Common myeloid progenitor, CD34-positive (primary cell): ENCODE measurements around the gene MAP3K15.

Source experiments
- CTCF ChIA-PET: fragments of 350-600 bp; sonication (Branson Sonifier 250); formaldehyde crosslinking; loops from one replicate; lab custom pipeline; 2021; ENCODE audit warnings: antibody characterized with exemption; lab: Charles Lee
- POLR2A ChIA-PET: fragments of 350-600 bp; sonication (Branson Sonifier 250); formaldehyde crosslinking; loops from one replicate; lab custom pipeline; 2021; ENCODE audit warnings: antibody characterized with exemption; lab: Charles Lee
- DNase-seq, 3 donors: peaks; one replicate each; pipeline versions ENCODE4 v3.0.0 to v3.0.0-alpha.2; 2013
- H3K27ac ChIP-seq, 2 experiments: 1 replicate in 1 of 2; 2 replicates in 1 of 2; pipeline ENCODE4 v1.7.0; 2013; ENCODE audit warnings: inconsistent platforms in 2 of 2, low read length in 2 of 2, mild to moderate bottlenecking in 2 of 2, low read depth in 1 of 2, moderate library complexity in 1 of 2; ENCODE audit not compliant: severe bottlenecking in 2 of 2, insufficient read depth in 1 of 2, poor library complexity in 1 of 2
- H3K27me3 ChIP-seq, 5 experiments: replicated peaks in 2 of 5; 1 replicate in 3 of 5; 2 replicates in 2 of 5; pipeline versions ENCODE4 v1.6.1 to v1.7.0; 2013; ENCODE audit warnings: low read length in 4 of 5, mild to moderate bottlenecking in 2 of 5, moderate library complexity in 2 of 5, inconsistent platforms in 1 of 5; ENCODE audit not compliant: insufficient read depth in 5 of 5, control insufficient read depth in 4 of 5
- H3K36me3 ChIP-seq, 4 experiments: 1 replicate in 2 of 4; 2 replicates in 2 of 4; pipeline versions ENCODE4 v1.6.1 to v1.7.0; 2013; ENCODE audit warnings: low read length in 3 of 4, control low read depth in 1 of 4, mild to moderate bottlenecking in 1 of 4; ENCODE audit not compliant: control insufficient read depth in 4 of 4, insufficient read depth in 4 of 4
- H3K4me1 ChIP-seq, 4 experiments: 1 replicate in 3 of 4; 2 replicates in 1 of 4; pipeline versions ENCODE4 v1.6.1 to v1.7.1; 2013; ENCODE audit warnings: low read length in 3 of 4, mild to moderate bottlenecking in 3 of 4, control low read depth in 1 of 4, inconsistent platforms in 1 of 4, moderate library complexity in 1 of 4; ENCODE audit not compliant: control insufficient read depth in 4 of 4, insufficient read depth in 4 of 4; ENCODE audit errors: control extremely low read depth in 1 of 4
- H3K4me3 ChIP-seq, 7 experiments: 1 replicate in 4 of 7; 2 replicates in 3 of 7; pipeline versions ENCODE4 v1.5.1 to v1.7.0; 2013; ENCODE audit warnings: mild to moderate bottlenecking in 7 of 7, low read length in 6 of 7, moderate library complexity in 6 of 7, inconsistent platforms in 2 of 7, low read depth in 2 of 7, control low read depth in 1 of 7; ENCODE audit not compliant: insufficient read depth in 4 of 7, control insufficient read depth in 1 of 7; ENCODE audit errors: extremely low read depth in 1 of 7
- H3K9me3 ChIP-seq, 5 experiments: 1 replicate in 4 of 5; 2 replicates in 1 of 5; pipeline versions ENCODE4 v1.6.1 to v1.7.1; 2013; ENCODE audit warnings: low read length in 4 of 5, mild to moderate bottlenecking in 2 of 5, inconsistent platforms in 1 of 5, low read depth in 1 of 5, moderate library complexity in 1 of 5; ENCODE audit not compliant: control insufficient read depth in 4 of 5, insufficient read depth in 2 of 5; ENCODE audit errors: control extremely low read depth in 1 of 5
- WGBS: methylation state at CpG from one replicate; pipeline ENCODE4 v1.1.5; 2013; ENCODE audit not compliant: insufficient coverage; 5-methylcytosine and 5-hydroxymethylcytosine counted together

MAP3K15 gene

GRCh38 chrX:19360903-19361302 lies 154.4 kb downstream of the MAP3K15 start:
- Histone ChIP-seq H3K27me3 (no peaks in the 10 kb centered on the region), H3K4me1 (no peaks in the 10 kb centered on the region), H3K4me3 (no peak overlapping the region), H3K27ac (no peak overlapping the region), H3K9me3 (no peaks in the 10 kb centered on the region), H3K36me3 (peaks cover 0 to 53% (median 25%) of the 10 kb centered on the region in 4 experiments)
- POLR2A ChIA-PET = no interaction called here
- WGBS = 94% methylated on average over 6 of the region's 6 CpGs
- CTCF ChIA-PET = interaction anchor here (1.1 kb wide), 1 partner anchor 11 kb away, joined by 4 read pairs; no protein-coding TSS in a partner anchor
- DNase-seq = no peak

GRCh38 chrX:19358521-19358920 lies 156.8 kb downstream of the MAP3K15 start:
- Histone ChIP-seq H3K9me3 (no peaks in the 10 kb centered on the region), H3K4me1 (no peaks in the 10 kb centered on the region), H3K4me3 (no peak overlapping the region), H3K36me3 (peaks cover 0 to 71% (median 35%) of the 10 kb centered on the region in 4 experiments), H3K27me3 (no peaks in the 10 kb centered on the region), H3K27ac (no peak overlapping the region)
- ChIA-PET POLR2A (no interaction called here), CTCF (no interaction called here)
- DNase-seq = no peak
- WGBS = 91% methylated on average over 4 of the region's 7 CpGs

GRCh38 chrX:19354625-19355024 lies 160.7 kb downstream of the MAP3K15 start:
- Histone ChIP-seq H3K27ac (no peak overlapping the region), H3K9me3 (no peaks in the 10 kb centered on the region), H3K27me3 (no peaks in the 10 kb centered on the region), H3K4me1 (peaks cover 2 to 21% (median 13%) of the 10 kb centered on the region in 4 experiments), H3K4me3 (no peak overlapping the region), H3K36me3 (peaks cover 8 to 71% (median 35%) of the 10 kb centered on the region in 4 experiments)
- DNase-seq = no peak
- 97% methylated on average over 6 of the region's 6 CpGs for WGBS
- ChIA-PET CTCF (interaction anchor here (2.7 kb wide), 1 partner anchor 17 kb away, joined by 9 read pairs; no protein-coding TSS in a partner anchor), POLR2A (no interaction called here)

- peak in 2 of 3 donors; percentile 52 to 67 for DNase-seq
- Histone ChIP-seq H3K9me3 (no peaks in the 10 kb centered on the region), H3K4me3 (no peak overlapping the region), H3K36me3 (peaks cover 8 to 36% (median 18%) of the 10 kb centered on the region in 4 experiments), H3K4me1 (peaks cover 2 to 25% (median 13%) of the 10 kb centered on the region in 4 experiments), H3K27ac (peak overlapping the region; percentile 30 to 49), H3K27me3 (no peaks in the 10 kb centered on the region)
- ChIA-PET CTCF (interaction anchor here (1.9 kb wide), 1 partner anchor 21 kb away, joined by 5 read pairs; no protein-coding TSS in a partner anchor), POLR2A (no interaction called here)
- WGBS = 71% methylated on average over 1 of the region's 8 CpGs
Measured at GRCh38 chrX:19350941-19351384, 164.3 kb downstream of the MAP3K15 start.

- no CpG with 5 or more reads among the region's 2 CpGs for WGBS
Measured at GRCh38 chrX:19349264-19349663, 166.0 kb downstream of the MAP3K15 start.

GRCh38 chrX:19347916-19348315 lies 167.4 kb downstream of the MAP3K15 start:
- peaks cover 1 to 12% (median 5%) of the 10 kb centered on the region in 4 experiments for H3K36me3 ChIP-seq
- peaks cover 2 to 41% (median 21%) of the 10 kb centered on the region in 4 experiments for H3K4me1 ChIP-seq
- H3K27me3 ChIP-seq = peaks cover 0 to 5% (median 0%) of the 10 kb centered on the region in 5 experiments
- 100% methylated on average over 1 of the region's 3 CpGs for WGBS
- DNase-seq = no peak
- ChIA-PET POLR2A (no interaction called here), CTCF (no interaction called here)
- peaks cover 0 to 5% (median 0%) of the 10 kb centered on the region in 5 experiments for H3K9me3 ChIP-seq
- H3K27ac ChIP-seq = no peak overlapping the region
- no peak overlapping the region for H3K4me3 ChIP-seq

More at GRCh38 chrX:19349264-19349663, 166.0 kb downstream of the MAP3K15 start:
- H3K4me3 ChIP-seq = no peak overlapping the region
- peaks cover 2 to 36% (median 21%) of the 10 kb centered on the region in 4 experiments for H3K4me1 ChIP-seq
- H3K9me3 ChIP-seq = peaks cover 0 to 3% (median 0%) of the 10 kb centered on the region in 5 experiments
- peaks cover 8 to 20% (median 9%) of the 10 kb centered on the region in 4 experiments for H3K36me3 ChIP-seq
- CTCF ChIA-PET = interaction anchor here (1.9 kb wide), 1 partner anchor 23 kb away, joined by 5 read pairs; no protein-coding TSS in a partner anchor
- H3K27ac ChIP-seq = no peak overlapping the region
- no peak for DNase-seq
- H3K27me3 ChIP-seq = no peaks in the 10 kb centered on the region
- POLR2A ChIA-PET = no interaction called here

GRCh38 chrX:19344661-19345060 lies 170.6 kb downstream of the MAP3K15 start:
- Histone ChIP-seq H3K27me3 (peaks cover 0 to 8% (median 0%) of the 10 kb centered on the region in 5 experiments), H3K36me3 (peaks cover 0 to under 1% (median under 1%) of the 10 kb centered on the region in 4 experiments), H3K4me1 (peaks cover 0 to 21% (median 11%) of the 10 kb centered on the region in 4 experiments), H3K4me3 (peak overlapping the region in 6 of 7 experiments; percentile 56 to 84 (median 73)), H3K9me3 (peaks cover 0 to 5% (median 0%) of the 10 kb centered on the region in 5 experiments), H3K27ac (peak overlapping the region in 1 of 2 experiments; percentile 83)
- no peak for DNase-seq
- ChIA-PET CTCF (no interaction called here), POLR2A (no interaction called here)
- 17% methylated on average over 3 of the region's 10 CpGs for whole genome bisulfite sequencing
